SU-DHL-6 (cell line): Measurements from ENCODE around the gene TFEB.

Experiments
- CTCF ChIP-seq: fragments of 200-600 bp; sonication (generic); IDR thresholded peaks from one replicate; pipeline ENCODE4 v1.5.1; 2017; ENCODE audit warnings: antibody characterized with exemption, mild to moderate bottlenecking, low read length, moderate library complexity; ENCODE audit not compliant: insufficient read depth, poor library complexity, severe bottlenecking
- EZH2phosphoT487 ChIP-seq: fragments of 200-600 bp; sonication (generic), shearing (Covaris generic); conservative IDR thresholded peaks from 2 replicates; pipeline ENCODE4 v1.6.1; 2018; ENCODE audit warnings: mild to moderate bottlenecking, antibody characterized with exemption, low read length, moderate library complexity, mixed read lengths

GRCh38 chr6:41781366-41781730 lies 45.9 kb upstream of the TFEB start:
- TF ChIP-seq CTCF = no peak
- no peak for TF ChIP-seq EZH2phosphoT487
